ENCODE data around the gene SLC6A19. TPM values are rescaled to one million over a fixed set of nuclear protein-coding genes. Genes with fewer than 3 reads are reported as not detected.

SLC6A19 gene
- 5.2 and 6.7 TPM in 2 replicates for total RNA-seq
- polyA plus RNA-seq = 4.8 and 5.8 TPM in 2 replicates

DNA sequence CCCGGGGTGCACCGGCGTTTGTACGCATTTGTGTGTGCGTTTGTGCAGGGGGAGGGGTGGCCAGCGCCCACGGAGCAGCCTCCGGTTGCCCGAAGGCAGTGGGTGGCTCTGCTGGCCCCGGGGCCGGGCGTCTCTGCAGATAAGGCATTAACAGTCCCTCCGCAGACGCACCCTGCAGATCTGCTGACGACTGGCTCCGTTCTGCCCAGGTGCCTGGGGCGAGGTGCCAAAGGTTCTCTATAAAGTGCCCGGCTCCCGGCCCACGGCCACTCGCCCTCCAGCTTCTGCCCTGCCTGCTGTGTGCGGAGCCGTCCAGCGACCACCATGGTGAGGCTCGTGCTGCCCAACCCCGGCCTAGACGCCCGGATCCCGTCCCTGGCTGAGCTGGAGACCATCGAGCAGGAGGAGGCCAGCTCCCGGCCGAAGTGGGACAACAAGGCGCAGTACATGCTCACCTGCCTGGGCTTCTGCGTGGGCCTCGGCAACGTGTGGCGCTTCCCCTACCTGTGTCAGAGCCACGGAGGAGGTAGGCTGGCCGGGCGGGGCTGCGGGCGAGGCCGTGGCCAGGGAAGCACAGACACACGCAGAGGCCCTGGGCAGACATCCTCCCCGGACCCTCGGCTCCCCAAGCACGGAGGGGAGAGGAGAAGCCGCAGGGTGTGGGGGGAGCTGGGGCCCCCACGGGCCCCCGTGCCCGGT is at the start of gene SLC6A19:
Gene SLC6A19 (plus strand): TSS at position 269 of the 699 bp plus-strand sequence. CDS start 56 bp downstream, at position 325.
- Histone ChIP-seq H2AFZ (no peak within 1 kb of the TSS), H3K4me3 (no peak within 1 kb of the TSS), H3K4me1 (ENCODE audit: insufficient read depth) (peaks cover 23% of the 10 kb centered on the region), H3K27ac (peak within 1 kb of the TSS; percentile 41), H3K27me3 (no peaks in the 10 kb centered on the region), H3K9me2 (replicated peaks; ENCODE audit: insufficient read depth) (no peaks in the 10 kb centered on the region), H3K36me3 (replicated peaks; ENCODE audit: insufficient read depth, low read depth) (no peaks in the 10 kb centered on the region), H3K79me2 (no peaks in the 10 kb centered on the region), H3K4me2 (peak within 1 kb of the TSS; percentile 8), H3K9me3 (ENCODE audit: low read depth) (no peaks in the 10 kb centered on the region), H4K20me1 (ENCODE audit: insufficient read depth, poor library complexity, severe bottlenecking) (no peaks in the 10 kb centered on the region)
- TF ChIP-seq CTCF (IDR thresholded peaks at IDR 0.05; ENCODE audit: poor library complexity) = no peak
- no peak for TF ChIP-seq EZH2phosphoT487 (IDR thresholded peaks at IDR 0.05; ENCODE audit: low read depth, severe bottlenecking, unreplicated experiment)
- TF ChIP-seq EZH2 (IDR thresholded peaks at IDR 0.05; ENCODE audit: borderline replicate concordance) = no peak
- WGBS (ENCODE audit: low lambda C conversion rate, missing lambda C conversion rate) = 70% methylated on average over 48 of the region's 51 CpGs
- no peak for DNase-seq (ENCODE audit: low spot score)

DNA sequence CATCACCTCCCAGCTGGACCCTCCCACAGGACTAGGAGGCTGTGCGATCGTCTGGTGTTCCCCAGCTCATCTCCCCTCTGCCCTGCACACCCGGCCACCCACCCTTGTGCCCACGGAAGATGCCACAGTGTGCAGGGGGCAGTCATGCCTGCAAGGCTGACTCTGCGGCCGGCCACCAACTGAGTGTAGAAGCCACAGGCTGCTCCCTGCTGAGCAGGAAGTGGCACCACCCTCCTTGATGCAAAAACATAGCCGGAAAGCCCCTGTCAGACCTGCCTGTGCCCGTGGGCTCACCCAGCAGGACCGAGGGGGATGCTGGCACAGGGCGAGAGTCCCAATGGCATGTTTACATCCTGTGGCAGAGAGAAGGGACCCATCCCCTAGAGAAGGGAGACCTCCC is 49.2 kb upstream of the SLC6A19 start:
- no peak for TF ChIP-seq EZH2 (IDR thresholded peaks at IDR 0.05; ENCODE audit: borderline replicate concordance)
- no peak for TF ChIP-seq CTCF (IDR thresholded peaks at IDR 0.05; ENCODE audit: poor library complexity)
- no peak for TF ChIP-seq EZH2phosphoT487 (IDR thresholded peaks at IDR 0.05; ENCODE audit: low read depth, severe bottlenecking, unreplicated experiment)

GRCh38 chr5:1152771-1153282 is 48.6 kb upstream of the SLC6A19 start:
- WGBS (ENCODE audit: low lambda C conversion rate, missing lambda C conversion rate) = 56% methylated on average over 15 of the region's 15 CpGs
- H3K36me3 ChIP-seq (replicated peaks; ENCODE audit: insufficient read depth, low read depth) = no peaks in the 10 kb centered on the region
- H2AFZ ChIP-seq = no peak overlapping the region
- no peaks in the 10 kb centered on the region for H3K9me3 ChIP-seq (ENCODE audit: low read depth)
- no peak overlapping the region for H3K4me3 ChIP-seq
- no peak for TF ChIP-seq CTCF (IDR thresholded peaks at IDR 0.05; ENCODE audit: poor library complexity)
- TF ChIP-seq EZH2 (IDR thresholded peaks at IDR 0.05; ENCODE audit: borderline replicate concordance) = no peak
- peaks cover 11% of the 10 kb centered on the region for H3K27me3 ChIP-seq
- peak; percentile 40 for DNase-seq (ENCODE audit: low spot score)
- peaks cover 9% of the 10 kb centered on the region for H3K4me1 ChIP-seq (ENCODE audit: insufficient read depth)
- H3K9me2 ChIP-seq (replicated peaks; ENCODE audit: insufficient read depth) = no peaks in the 10 kb centered on the region
- no peaks in the 10 kb centered on the region for H4K20me1 ChIP-seq (ENCODE audit: insufficient read depth, poor library complexity, severe bottlenecking)
- no peaks in the 10 kb centered on the region for H3K79me2 ChIP-seq
- H3K4me2 ChIP-seq = no peak overlapping the region
- no peak overlapping the region for H3K27ac ChIP-seq

More for the DNA sequence above, 49.2 kb upstream of the SLC6A19 start:
- Histone ChIP-seq H4K20me1 (ENCODE audit: insufficient read depth, poor library complexity, severe bottlenecking) (no peaks in the 10 kb centered on the region), H3K27me3 (peaks cover 11% of the 10 kb centered on the region), H3K79me2 (no peaks in the 10 kb centered on the region), H3K4me3 (no peak overlapping the region), H3K27ac (no peak overlapping the region), H3K9me2 (replicated peaks; ENCODE audit: insufficient read depth) (no peaks in the 10 kb centered on the region), H2AFZ (no peak overlapping the region), H3K4me2 (no peak overlapping the region), H3K36me3 (replicated peaks; ENCODE audit: insufficient read depth, low read depth) (no peaks in the 10 kb centered on the region), H3K9me3 (ENCODE audit: low read depth) (no peaks in the 10 kb centered on the region), H3K4me1 (ENCODE audit: insufficient read depth) (peaks cover 9% of the 10 kb centered on the region)
- no peak for DNase-seq (ENCODE audit: low spot score)
- 80% methylated on average over 10 of the region's 10 CpGs for WGBS (ENCODE audit: low lambda C conversion rate, missing lambda C conversion rate)
